Measurements from ENCODE around the gene SLC35F4.

The SLC35F4 gene

GRCh38 chr14:57530571-57530970 is 335.3 kb downstream of the SLC35F4 start:
- no peak for DNase-seq (ENCODE audit: low read depth)

GRCh38 chr14:57526942-57527341 is 338.9 kb downstream of the SLC35F4 start:
- no peak for DNase-seq (ENCODE audit: low read depth)

GRCh38 chr14:57519043-57519442 is 346.8 kb downstream of the SLC35F4 start:
- DNase-seq (ENCODE audit: low read depth): no peak

All from T follicular helper cell (primary cell).